Occipital lobe (tissue), 2 donors: ENCODE results near the gene PLXNA3. TPM values are rescaled to one million over a fixed set of nuclear protein-coding genes. Genes with fewer than 3 reads are reported as not detected.

Experiments
- DNase-seq: peaks from one replicate; lab custom pipeline; 2025; lab: John Stamatoyannopoulos, UW
- total RNA-seq: library from RNA; depleted of rRNA; stranded (reverse); fragments of >200 nt; gene quantifications from one replicate; pipeline ENCODE4 v1.2.3, GENCODE V29; 2014

Gene PLXNA3
- total RNA-seq, 1 donor from 2014 or later: 14.5 TPM

DNA sequence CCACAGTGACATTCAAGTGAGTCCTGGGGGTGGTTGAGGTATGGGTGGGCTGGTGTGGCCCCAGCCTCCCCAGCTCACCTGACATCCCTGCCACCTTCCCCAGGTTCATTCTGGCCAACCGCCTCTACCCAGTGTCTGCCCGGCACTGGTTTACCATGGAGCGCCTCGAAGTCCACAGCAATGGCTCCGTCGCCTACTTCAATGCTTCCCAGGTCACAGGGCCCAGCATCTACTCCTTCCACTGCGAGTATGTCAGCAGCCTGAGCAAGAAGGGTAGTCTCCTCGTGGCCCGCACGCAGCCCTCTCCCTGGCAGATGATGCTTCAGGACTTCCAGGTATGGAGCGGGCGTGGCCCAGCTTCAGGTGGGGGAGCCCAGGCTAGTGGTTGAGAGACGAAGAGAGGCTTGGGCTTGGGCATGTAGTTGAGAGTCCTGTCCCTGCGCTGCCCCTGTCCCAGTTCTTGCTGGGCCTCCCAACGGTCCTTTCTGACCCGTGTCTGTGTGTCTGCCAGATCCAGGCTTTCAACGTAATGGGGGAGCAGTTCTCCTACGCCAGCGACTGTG lies 22.8 kb upstream of the PLXNA3 start:
- no peak for DNase-seq

GRCh38 chrX:154436374-154436982 lies 21.6 kb upstream of the PLXNA3 start:
- no peak for DNase-seq

- no peak for DNase-seq
These were observed 20.9 kb upstream of the PLXNA3 start, which contains the start of gene GDI1 for GRCh38 chrX:154436983-154437752. Gene GDI1 (plus strand): TSS chrX:154437154. CDS start chrX:154437255, 101 bp downstream.

GRCh38 chrX:154437971-154438893 lies 19.8 kb upstream of the PLXNA3 start:
- DNase-seq: no peak

DNA sequence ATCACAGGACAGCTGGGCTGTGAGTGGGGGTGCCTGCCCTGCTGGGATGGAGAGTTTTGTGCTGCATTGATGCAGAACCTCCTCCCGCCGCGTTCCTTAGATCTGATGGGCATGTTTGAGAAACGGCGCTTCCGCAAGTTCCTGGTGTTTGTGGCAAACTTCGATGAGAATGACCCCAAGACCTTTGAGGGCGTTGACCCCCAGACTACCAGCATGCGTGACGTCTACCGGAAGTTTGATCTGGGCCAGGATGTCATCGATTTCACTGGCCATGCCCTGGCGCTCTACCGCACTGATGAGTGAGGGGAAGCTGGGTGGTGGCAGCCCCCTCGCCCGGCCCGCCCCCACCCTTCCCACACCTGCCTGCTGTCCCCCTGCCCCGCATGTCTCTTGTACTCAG lies 18.2 kb upstream of the PLXNA3 start:
- DNase-seq: no peak

- DNase-seq: no peak
These were observed 17.3 kb upstream of the PLXNA3 start for GRCh38 chrX:154440623-154441357.

DNA sequence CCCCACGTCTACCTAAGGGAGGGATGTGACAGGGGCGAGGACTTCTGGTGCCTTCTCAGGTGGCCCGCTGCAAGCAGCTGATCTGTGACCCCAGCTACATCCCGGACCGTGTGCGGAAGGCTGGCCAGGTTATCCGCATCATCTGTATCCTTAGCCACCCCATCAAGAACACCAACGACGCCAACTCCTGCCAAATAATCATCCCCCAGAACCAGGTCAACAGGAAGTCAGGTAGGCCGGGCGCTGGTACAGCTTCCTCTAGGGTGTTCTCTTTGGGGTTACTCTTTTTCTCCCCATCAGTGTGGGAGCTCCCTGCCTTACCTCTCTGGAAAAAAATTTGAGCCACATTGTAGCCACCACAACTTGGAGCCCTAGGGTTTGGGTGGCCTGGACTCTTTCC lies 16.5 kb upstream of the PLXNA3 start:
- no peak for DNase-seq

- DNase-seq: no peak
These were observed 15.9 kb upstream of the PLXNA3 start for GRCh38 chrX:154441984-154442707.

GRCh38 chrX:154443479-154443910 lies 14.6 kb upstream of the PLXNA3 start:
- DNase-seq: no peak

DNA sequence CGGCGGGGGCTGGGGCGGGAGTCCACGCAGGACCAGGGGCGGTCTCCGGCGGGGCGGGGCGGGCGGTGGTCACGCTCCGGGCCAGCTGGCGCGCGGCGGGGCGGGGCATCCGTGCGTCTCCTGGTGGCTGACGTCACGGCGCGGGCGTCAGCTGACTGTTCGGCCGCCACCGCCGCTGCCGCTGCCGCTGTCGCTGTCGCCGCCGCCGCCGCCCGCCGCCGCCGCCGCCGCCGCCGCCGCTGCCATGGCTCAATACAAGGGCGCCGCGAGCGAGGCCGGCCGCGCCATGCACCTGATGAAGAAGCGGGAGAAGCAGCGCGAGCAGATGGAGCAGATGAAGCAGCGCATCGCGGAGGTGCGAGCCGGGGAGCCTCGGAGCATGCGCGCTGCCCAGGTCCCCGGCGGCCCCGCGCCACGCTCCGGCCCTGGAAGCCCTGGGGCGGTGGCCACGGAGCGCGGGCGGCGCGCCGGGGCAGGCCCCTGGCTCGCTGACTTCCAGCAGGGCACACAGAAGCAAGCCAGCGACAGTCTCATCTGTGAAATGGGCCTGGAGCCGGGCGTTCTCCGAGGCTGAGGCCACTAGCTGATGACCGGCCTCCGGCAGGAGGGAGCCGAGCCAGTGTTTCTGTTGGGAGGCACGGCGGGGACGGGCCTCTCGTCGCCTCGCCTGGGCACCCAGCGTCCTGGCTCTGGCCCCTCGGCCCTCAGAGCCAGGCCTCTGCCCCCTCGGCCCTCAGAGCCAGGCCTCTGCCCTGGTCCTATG lies 13.9 kb upstream of the PLXNA3 start, which contains the start of gene FAM50A:
Gene FAM50A (plus strand): TSS at position 150 of the 763 bp plus-strand sequence. CDS start 95 bp downstream, at position 245.
- DNase-seq: no peak

DNA sequence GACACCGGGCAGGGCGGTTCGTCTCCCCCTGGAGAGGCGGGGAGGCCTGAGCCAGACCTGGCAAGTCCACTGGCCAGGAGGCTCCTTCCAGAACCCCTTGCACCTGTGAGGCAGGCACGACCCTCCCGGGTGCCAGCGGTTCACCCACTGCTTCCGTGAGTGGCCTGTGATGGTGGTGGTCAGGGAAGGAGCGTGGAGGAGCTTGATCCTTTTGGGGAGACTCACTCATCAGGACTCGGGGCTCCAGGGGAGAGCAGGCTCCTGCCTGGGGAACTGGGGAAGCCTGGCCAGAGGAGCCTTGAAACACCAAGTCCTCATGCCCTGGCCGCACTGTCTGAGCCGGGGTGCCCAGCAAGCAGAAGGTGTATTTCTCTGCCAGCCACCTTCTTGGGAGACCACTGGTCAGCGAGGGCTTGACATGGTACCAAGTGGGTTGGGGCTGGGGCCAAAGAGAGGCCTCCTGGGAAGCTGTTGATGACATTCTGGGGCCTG lies 13.3 kb upstream of the PLXNA3 start:
- no peak for DNase-seq

DNA sequence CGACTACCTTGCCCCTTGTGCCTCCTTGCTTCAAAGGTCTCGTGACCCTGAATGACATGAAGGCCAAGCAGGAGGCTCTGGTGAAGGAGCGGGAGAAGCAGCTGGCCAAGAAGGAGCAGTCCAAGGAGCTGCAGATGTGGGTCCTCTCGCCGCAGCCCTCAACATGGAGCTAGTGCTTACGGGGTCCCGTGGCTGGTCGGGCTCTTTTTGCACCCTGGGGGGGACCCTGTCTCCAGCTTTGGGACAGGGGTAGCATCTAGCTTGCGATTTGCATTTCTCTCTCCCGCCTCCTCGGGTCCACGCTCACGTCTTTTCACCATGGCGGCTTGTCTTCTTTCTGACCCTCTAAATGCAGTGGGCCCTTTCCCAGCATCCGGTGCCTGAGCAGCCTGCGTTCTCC lies 12.3 kb upstream of the PLXNA3 start:
- DNase-seq: no peak

DNA sequence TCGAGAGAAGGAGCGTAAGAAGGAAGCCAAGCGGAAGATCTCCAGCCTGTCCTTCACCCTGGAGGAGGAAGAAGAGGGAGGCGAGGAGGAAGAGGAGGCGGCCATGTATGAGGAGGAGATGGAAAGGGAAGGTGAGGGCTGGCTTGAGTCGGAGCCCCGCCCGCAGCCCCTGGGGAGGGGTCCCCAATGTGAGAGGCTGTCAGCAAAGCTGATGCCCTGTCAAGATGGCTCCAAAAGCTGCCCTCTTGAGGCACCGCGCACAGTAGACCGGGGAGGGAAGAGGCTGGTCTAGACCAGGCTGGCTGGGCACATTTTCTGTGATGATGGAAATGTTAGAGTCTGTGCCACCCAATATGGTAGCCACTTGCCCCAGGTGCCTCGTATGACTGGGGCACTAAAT lies 11.7 kb upstream of the PLXNA3 start:
- DNase-seq: no peak

- no peak for DNase-seq
These were observed 9.6 kb upstream of the PLXNA3 start for GRCh38 chrX:154448484-154448883.

DNA sequence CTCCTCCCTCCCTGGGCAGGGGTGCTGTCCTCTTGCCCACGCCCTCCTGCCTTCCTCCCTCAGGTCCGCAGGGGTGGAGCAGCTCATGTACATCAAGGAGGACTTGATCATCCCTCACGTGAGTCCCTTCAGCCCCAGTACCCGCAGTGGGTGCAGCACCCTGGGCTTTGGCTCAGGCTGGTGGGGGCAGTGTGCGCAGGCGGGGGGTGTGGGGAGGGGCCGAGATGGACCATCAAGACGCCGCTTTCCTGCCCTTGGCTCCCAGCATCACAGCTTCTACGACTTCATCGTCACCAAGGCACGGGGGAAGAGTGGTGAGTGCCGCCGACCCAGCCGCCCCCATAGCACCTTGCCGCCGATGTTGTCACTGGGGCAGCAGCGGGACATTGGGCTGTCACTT lies 8.5 kb upstream of the PLXNA3 start:
- DNase-seq: no peak

- DNase-seq: no peak
These were observed 7.8 kb upstream of the PLXNA3 start for GRCh38 chrX:154450312-154450711.

GRCh38 chrX:154452823-154453222 lies 5.3 kb upstream of the PLXNA3 start:
- DNase-seq: no peak

DNA sequence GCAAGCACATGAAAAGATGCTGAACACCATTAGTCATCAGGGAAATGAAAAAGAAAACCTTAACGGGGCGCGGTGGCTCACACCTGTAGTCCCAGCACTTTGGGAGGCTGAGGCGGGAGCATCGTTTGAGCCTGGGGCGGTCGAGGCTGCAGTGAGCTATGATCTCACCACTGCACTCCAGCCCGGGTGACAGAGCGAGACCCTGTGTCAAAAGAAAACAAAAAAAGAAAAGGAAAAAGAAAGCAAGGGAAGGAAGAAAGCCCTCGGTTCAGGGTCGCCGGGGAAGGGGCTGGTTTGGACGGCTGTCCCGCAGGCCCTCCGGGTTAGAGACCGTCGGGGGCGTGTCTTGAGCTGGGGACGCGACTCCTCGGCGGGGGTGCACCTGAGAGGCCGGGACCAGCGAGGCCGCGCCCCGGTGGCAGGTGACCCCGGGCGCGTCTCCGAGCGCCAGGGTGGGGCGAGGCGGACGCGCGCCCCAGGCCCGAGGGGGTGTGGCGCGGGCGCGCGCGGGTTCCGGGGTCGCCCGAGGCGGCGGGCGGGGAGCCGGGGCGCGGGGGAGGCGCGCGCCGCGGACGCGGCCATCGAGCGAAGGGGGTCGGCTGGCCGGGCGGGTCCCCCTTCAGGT lies 478 bp upstream of the PLXNA3 start:
- no peak for DNase-seq
